Endothelial cell of umbilical vein (primary cell): ENCODE data around the gene SCYL1.
A peak's percentile ranks its signal among the peaks of the same experiment; 100 is the strongest.

Experiments
- EZH2 ChIP-seq: IDR thresholded peaks from 2 replicates; pipeline ENCODE4 v1.6.1; 2012; ENCODE audit warnings: borderline replicate concordance, low read depth, mild to moderate bottlenecking, moderate library complexity, low read length, inconsistent platforms; ENCODE audit not compliant: severe bottlenecking
- GATA2 ChIP-seq: IDR thresholded peaks from 2 replicates; pipeline ENCODE4 v1.7.0; 2011; ENCODE audit warnings: low read depth, mild to moderate bottlenecking, moderate library complexity, mixed read lengths, low read length; ENCODE audit not compliant: insufficient read length, insufficient read depth
- JUN ChIP-seq: IDR thresholded peaks from 2 replicates; pipeline ENCODE4 v1.6.1; 2011; ENCODE audit warnings: borderline replicate concordance, low read depth; ENCODE audit not compliant: insufficient read length, insufficient read depth
- POLR2A ChIP-seq: IDR thresholded peaks from 2 replicates; pipeline ENCODE4 v1.6.1; 2012; ENCODE audit warnings: low read depth, mild to moderate bottlenecking, control low read depth, low read length
- POLR2AphosphoS5 ChIP-seq: IDR thresholded peaks from 2 replicates; pipeline ENCODE4 v1.6.1; 2012; ENCODE audit warnings: low read depth, mild to moderate bottlenecking, control low read depth, low read length, moderate library complexity; ENCODE audit not compliant: insufficient read depth
- TF ChIP-seq, protein P1 (sequence below), 2 donors: IDR thresholded peaks; 1 replicate in 1 of 2; 2 replicates in 1 of 2; pipeline ENCODE4 v1.5.1; 2011; ENCODE audit warnings: low read length in 2 of 2, mild to moderate bottlenecking in 2 of 2, moderate library complexity in 2 of 2, control low read depth in 1 of 2, inconsistent platforms in 1 of 2, low read depth in 1 of 2; ENCODE audit not compliant: insufficient read depth in 1 of 2; ENCODE audit errors: extremely low read depth in 1 of 2

DNA sequence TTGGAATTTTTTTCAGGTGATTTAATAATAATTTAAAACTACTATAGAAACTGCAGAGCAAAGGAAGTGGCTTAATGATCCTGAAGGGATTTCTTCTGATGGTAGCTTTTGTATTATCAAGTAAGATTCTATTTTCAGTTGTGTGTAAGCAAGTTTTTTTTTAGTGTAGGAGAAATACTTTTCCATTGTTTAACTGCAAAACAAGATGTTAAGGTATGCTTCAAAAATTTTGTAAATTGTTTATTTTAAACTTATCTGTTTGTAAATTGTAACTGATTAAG, 22.7 kb upstream of the SCYL1 start:
- no peak for TF ChIP-seq JUN
- peak; percentile 11 for TF ChIP-seq POLR2A
- no peak for TF ChIP-seq EZH2
- TF ChIP-seq POLR2AphosphoS5, result no peak
- TF ChIP-seq, protein P1, sequence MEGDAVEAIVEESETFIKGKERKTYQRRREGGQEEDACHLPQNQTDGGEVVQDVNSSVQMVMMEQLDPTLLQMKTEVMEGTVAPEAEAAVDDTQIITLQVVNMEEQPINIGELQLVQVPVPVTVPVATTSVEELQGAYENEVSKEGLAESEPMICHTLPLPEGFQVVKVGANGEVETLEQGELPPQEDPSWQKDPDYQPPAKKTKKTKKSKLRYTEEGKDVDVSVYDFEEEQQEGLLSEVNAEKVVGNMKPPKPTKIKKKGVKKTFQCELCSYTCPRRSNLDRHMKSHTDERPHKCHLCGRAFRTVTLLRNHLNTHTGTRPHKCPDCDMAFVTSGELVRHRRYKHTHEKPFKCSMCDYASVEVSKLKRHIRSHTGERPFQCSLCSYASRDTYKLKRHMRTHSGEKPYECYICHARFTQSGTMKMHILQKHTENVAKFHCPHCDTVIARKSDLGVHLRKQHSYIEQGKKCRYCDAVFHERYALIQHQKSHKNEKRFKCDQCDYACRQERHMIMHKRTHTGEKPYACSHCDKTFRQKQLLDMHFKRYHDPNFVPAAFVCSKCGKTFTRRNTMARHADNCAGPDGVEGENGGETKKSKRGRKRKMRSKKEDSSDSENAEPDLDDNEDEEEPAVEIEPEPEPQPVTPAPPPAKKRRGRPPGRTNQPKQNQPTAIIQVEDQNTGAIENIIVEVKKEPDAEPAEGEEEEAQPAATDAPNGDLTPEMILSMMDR (IDR thresholded peaks at IDR 0.05; ENCODE audit: extremely low read depth in 1 of 2, insufficient read depth in 1 of 2, low read depth in 1 of 2, low read length in 2 of 2), result no peak
- TF ChIP-seq GATA2, result no peak
